Activated T-cell treated with anti-CD3 and anti-CD28 coated beads, Interleukin-2, amount 50 U/mL, for 24 hours (primary cell): ENCODE measurements around the gene SLC1A5.
"Not testable (repeated sequence)": the region's sequence is repeated elsewhere in the genome, so short reads cannot be mapped to it uniquely, and the experiment has no call there.

Experiments used
- DNase-seq: peaks from one replicate; pipeline ENCODE4 v3.0.0-alpha.2; 2020
- H3K27ac Mint-ChIP-seq: 2 replicates; pipeline ENCODE4 v1.8.0; 2020; ENCODE audit warnings: mild to moderate bottlenecking, mixed read lengths
- H3K27me3 Mint-ChIP-seq: 2 replicates; pipeline ENCODE4 v1.8.0; 2020; ENCODE audit warnings: mixed read lengths
- H3K36me3 Mint-ChIP-seq: 2 replicates; pipeline ENCODE4 v1.8.0; 2020; ENCODE audit warnings: low read depth, mixed read lengths
- H3K4me1 Mint-ChIP-seq: 2 replicates; pipeline ENCODE4 v1.8.0; 2020; ENCODE audit warnings: low read depth, mixed read lengths
- H3K4me3 Mint-ChIP-seq: 2 replicates; pipeline ENCODE4 v1.8.0; 2020; ENCODE audit warnings: mild to moderate bottlenecking, moderate library complexity, mixed read lengths
- H3K9me3 Mint-ChIP-seq: 2 replicates; pipeline ENCODE4 v1.8.0; 2020; ENCODE audit warnings: mixed read lengths

Gene SLC1A5

DNA sequence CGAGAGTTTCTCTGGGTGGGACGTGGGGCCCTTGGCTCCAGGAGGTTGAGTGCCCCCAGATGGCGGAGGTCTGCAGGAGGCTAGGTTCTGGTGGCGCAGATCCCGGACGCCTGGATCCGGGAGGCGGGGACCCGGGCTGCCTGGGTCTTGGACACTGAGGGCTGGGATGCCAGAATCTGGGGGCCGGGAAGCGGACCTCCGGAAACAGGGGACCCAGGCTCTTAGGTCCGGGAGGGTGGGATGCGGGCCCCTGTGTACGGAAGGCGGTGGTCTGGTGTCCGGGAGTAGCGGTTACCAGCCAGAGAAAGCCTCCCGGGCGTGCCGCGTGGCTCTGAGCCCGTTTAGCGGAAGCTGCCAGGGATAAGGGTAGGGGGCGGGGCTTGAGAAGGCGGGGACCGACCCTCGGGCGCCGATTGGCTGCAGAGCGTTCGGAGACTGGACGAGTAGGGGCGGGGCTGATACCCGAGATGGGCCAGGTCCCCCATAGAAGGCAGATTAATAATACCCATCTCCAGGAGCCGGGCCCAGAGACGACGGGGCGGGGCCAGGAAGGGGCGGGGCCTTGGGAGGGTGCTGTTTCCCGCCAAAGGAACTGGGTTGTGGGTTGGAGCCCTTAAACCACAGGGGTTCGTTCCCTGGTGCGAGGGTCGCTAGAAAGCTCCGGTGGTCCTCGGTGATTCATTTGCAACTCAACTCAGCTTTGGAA lies at the start of gene SLC1A5:
TSS of gene SLC1A5 (minus strand) at position 333 of the 706 bp plus-strand sequence. CDS start 629 bp downstream, outside the sequence.
- DNase-seq, result peak; percentile 99
- no peaks in the 10 kb centered on the region for H3K27me3 Mint-ChIP-seq
- H3K9me3 Mint-ChIP-seq, result no peaks in the 10 kb centered on the region
- peak within 1 kb of the TSS; percentile 99 for H3K27ac Mint-ChIP-seq
- peaks cover 44% of the 10 kb centered on the region for H3K4me1 Mint-ChIP-seq
- H3K4me3 Mint-ChIP-seq, result peak within 1 kb of the TSS; percentile 98
- peaks cover 48% of the 10 kb centered on the region for H3K36me3 Mint-ChIP-seq

DNA sequence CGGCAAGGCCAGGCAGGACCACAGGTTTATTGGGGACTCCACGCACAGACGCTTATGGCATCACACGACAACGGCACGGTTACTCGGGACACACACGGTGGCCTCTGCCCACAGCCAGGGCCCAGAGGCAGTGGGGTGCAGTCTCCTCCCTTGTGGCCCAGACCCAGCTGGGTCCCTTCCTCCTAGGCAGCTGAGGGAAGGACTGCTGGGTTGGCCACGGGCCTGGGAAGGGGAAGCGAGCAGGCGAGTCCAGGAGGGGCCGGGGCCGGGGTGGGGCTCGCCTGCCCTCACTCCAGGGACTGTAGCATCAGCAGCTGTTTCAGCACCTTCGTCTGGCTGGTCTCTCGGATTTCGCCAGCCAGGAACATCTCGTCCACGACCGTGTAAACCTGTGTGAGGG lies 49.8 kb upstream of the SLC1A5 start:
- H3K27me3 Mint-ChIP-seq, result no peaks in the 10 kb centered on the region
- H3K27ac Mint-ChIP-seq, result no peak overlapping the region
- H3K36me3 Mint-ChIP-seq, result peaks cover 59% of the 10 kb centered on the region
- H3K9me3 Mint-ChIP-seq, result no peaks in the 10 kb centered on the region
- peaks cover 3% of the 10 kb centered on the region for H3K4me1 Mint-ChIP-seq
- no peak for DNase-seq
- H3K4me3 Mint-ChIP-seq, result no peak overlapping the region

DNA sequence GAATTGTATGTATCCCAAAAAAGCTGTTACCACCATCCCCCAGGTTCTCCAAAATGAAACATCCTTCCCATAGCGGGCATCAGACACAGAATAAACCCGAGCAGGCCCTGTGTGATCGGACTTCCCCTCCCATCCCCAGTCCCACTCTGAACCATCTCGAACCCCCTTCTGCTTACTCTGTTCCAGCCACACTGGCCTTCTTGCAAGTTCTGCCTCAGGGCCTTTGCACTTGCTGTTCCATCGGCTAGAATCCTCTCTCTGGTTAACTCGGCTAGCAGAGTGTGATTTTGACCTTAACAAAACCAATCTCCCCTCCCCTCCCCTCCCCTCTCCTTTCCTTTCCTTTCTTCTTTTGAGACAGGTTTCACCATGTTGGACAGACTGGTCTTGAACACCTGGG lies 46.6 kb upstream of the SLC1A5 start:
- Mint-ChIP-seq H3K4me3 (no peak overlapping the region), H3K4me1 (no peaks in the 10 kb centered on the region), H3K36me3 (peaks cover 30% of the 10 kb centered on the region), H3K27ac (no peak overlapping the region), H3K9me3 (no peaks in the 10 kb centered on the region), H3K27me3 (no peaks in the 10 kb centered on the region)
- no peak for DNase-seq

DNA sequence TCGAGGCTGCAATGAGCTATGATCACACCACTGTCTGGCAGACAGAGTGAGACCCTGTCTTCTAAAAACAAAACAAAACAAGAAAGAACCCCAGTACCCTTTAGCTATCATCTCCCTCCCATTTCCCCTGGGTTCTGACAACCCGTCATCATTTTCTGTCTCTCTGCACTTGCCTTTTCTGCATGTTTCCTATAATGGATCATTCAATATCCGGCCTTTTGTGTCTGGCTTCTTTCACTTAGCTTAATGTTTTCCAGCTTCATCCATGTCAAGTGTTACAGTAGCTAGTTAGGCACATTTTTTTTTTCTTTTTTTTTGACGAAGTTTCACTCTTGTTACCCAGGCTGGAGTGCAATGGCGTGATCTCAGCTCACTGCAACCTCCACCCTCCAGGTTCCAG lies 45.7 kb upstream of the SLC1A5 start:
- no peak for DNase-seq
- no peaks in the 10 kb centered on the region for H3K27me3 Mint-ChIP-seq
- peaks cover 22% of the 10 kb centered on the region for H3K36me3 Mint-ChIP-seq
- peaks cover 1% of the 10 kb centered on the region for H3K4me1 Mint-ChIP-seq
- no peak overlapping the region for H3K27ac Mint-ChIP-seq
- no peak overlapping the region for H3K4me3 Mint-ChIP-seq
- no peaks in the 10 kb centered on the region for H3K9me3 Mint-ChIP-seq

DNA sequence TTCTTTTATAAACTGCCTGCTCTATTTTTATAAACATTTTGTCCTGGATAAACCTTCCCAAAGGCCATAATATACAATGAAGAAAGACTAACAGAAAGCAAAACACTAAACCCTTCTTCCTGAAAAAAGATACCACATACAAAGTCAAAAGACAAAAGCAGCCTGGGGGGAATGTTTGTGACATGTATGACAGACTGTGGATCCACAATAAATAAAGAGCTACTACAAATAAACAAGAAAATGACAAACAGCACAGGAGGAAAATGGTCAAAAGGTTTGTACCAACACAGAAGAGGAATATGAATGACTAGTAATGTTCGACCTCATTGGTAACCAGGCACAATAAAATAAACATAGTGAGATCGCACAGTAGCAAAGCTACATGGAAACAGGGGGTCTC lies 42.5 kb upstream of the SLC1A5 start:
- Mint-ChIP-seq H3K4me1 (peaks cover 8% of the 10 kb centered on the region), H3K36me3 (peaks cover 3% of the 10 kb centered on the region), H3K4me3 (no peak overlapping the region), H3K27me3 (no peaks in the 10 kb centered on the region), H3K9me3 (no peaks in the 10 kb centered on the region), H3K27ac (no peak overlapping the region)
- DNase-seq, result no peak

DNA sequence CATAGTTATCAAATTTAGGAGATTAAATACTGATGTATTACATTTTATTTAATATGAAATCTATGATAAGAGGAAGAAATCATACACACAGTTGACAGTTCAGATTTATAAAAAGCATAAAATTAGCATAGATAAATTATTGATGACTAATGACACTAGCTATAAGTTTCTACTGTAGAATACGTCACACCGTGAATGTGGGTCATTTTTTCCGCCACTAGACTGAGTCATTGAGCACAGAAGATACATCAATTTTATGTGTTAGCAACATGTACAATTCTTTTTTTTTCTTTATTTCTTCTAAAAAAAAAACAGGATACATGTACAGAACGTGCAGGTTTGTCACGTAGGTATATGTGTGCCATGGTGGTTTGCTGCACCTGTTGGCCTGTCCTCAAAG lies 40.1 kb upstream of the SLC1A5 start:
- no peaks in the 10 kb centered on the region for H3K36me3 Mint-ChIP-seq
- no peaks in the 10 kb centered on the region for H3K9me3 Mint-ChIP-seq
- H3K27ac Mint-ChIP-seq, result no peak overlapping the region
- no peak overlapping the region for H3K4me3 Mint-ChIP-seq
- peaks cover 12% of the 10 kb centered on the region for H3K4me1 Mint-ChIP-seq
- peak; percentile 49 for DNase-seq
- no peaks in the 10 kb centered on the region for H3K27me3 Mint-ChIP-seq

DNA sequence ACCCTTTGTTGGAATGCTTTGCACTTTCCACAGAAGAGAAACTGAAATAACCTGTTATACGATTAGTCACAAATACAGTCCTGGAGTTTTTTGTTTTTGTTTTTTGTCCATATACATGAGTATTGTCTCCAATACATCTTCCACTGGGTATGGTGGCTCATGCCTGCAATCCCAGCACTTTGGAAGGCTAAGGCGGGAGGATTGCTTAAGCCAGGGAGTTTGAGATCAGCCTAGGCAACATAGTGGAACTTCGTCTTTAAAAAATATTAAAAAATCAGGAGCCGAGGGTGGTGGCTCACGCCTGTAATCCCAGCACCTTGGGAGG lies 37.3 kb upstream of the SLC1A5 start:
- no peaks in the 10 kb centered on the region for H3K27me3 Mint-ChIP-seq
- peaks cover 29% of the 10 kb centered on the region for H3K4me1 Mint-ChIP-seq
- no peaks in the 10 kb centered on the region for H3K9me3 Mint-ChIP-seq
- no peak overlapping the region for H3K4me3 Mint-ChIP-seq
- no peaks in the 10 kb centered on the region for H3K36me3 Mint-ChIP-seq
- no peak for DNase-seq
- no peak overlapping the region for H3K27ac Mint-ChIP-seq

DNA sequence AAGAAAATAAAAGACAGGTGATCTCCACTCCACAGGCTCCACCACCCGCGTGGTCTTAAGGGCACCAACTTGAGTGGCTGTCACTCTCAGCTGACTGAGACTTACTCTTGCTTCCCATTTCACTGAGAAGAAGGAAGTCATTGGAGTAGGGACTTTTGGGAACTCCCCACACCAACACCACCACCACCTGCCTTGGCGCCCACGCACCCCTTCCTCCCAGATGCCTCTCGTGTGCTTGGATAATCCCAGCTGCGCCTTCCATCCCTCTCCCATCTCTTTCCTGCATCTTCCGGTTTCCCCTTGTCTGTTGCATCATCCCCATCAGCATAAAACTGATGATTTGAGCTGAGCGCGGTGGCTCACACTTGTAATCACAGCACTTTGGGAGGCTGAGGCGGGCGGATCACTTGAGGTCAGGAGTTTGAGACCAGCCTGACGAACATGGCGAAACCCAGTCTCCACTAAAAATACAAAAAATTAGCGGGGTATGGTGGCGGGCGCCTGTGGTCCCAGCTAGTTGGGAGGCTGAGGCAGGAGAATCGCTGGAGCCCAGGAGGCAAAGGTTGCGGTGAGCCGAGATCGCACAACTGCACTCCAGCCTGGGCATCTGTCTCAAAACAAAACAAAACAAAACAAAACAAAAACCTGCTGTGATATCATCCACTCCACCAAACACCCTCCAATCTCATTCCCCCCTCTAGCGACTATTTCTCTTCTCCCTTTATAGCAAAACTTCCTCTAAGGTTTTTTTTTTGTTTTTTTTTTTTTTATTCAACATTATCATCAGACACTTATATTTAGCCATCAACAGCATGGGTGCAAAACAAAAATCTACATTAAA lies 36.7 kb upstream of the SLC1A5 start:
- Mint-ChIP-seq H3K27ac (peak overlapping the region; percentile 75), H3K4me3 (no peak overlapping the region), H3K4me1 (peaks cover 34% of the 10 kb centered on the region), H3K9me3 (no peaks in the 10 kb centered on the region), H3K27me3 (no peaks in the 10 kb centered on the region), H3K36me3 (no peaks in the 10 kb centered on the region)
- DNase-seq, result no peak

DNA sequence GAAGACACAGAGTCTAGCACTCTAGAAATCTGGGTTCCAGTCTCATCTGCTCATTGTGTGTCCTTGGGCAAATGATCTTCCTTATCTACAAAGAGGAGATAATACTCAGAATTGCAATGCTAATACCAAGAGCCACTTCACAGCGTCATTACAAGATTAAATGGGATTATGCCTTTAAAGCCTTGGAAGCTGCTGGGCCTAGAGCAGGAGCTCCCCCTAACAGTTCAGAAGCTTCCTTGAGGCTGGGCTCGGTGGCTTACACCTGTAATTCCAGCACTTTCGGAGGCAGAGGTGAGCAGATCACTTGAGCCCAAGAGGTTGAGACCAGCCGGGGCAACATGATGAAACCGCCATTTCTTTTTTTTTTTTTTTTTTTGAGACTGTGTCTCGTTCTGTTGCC lies 34.7 kb upstream of the SLC1A5 start:
- H3K4me1 Mint-ChIP-seq, result peaks cover 34% of the 10 kb centered on the region
- no peak overlapping the region for H3K4me3 Mint-ChIP-seq
- no peaks in the 10 kb centered on the region for H3K36me3 Mint-ChIP-seq
- H3K27me3 Mint-ChIP-seq, result no peaks in the 10 kb centered on the region
- no peak for DNase-seq
- no peaks in the 10 kb centered on the region for H3K9me3 Mint-ChIP-seq
- no peak overlapping the region for H3K27ac Mint-ChIP-seq

DNA sequence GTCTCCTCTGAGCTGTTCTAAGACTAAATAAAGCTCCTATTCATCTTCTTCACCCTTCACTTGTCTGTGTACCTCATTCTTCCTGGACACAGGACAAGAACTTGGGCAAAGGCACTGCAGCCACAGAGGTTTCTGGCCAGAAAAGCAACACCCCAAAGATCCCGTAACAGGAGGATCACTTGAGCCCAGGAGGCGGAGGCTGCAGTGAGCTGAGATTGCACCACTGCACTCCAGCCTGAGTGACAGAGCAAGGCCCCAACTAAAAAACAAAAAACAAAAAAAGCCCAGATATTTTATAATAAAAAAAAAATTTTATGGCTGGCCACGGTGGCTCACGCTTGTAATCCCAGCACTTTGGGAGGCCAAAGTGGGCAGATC lies 34.0 kb upstream of the SLC1A5 start:
- Mint-ChIP-seq H3K4me1 (peaks cover 34% of the 10 kb centered on the region), H3K27ac (peak overlapping the region; percentile 59)
- H3K27me3 Mint-ChIP-seq, DNase-seq, H3K4me3 Mint-ChIP-seq, H3K9me3 Mint-ChIP-seq, H3K36me3 Mint-ChIP-seq: not testable (repeated sequence)

DNA sequence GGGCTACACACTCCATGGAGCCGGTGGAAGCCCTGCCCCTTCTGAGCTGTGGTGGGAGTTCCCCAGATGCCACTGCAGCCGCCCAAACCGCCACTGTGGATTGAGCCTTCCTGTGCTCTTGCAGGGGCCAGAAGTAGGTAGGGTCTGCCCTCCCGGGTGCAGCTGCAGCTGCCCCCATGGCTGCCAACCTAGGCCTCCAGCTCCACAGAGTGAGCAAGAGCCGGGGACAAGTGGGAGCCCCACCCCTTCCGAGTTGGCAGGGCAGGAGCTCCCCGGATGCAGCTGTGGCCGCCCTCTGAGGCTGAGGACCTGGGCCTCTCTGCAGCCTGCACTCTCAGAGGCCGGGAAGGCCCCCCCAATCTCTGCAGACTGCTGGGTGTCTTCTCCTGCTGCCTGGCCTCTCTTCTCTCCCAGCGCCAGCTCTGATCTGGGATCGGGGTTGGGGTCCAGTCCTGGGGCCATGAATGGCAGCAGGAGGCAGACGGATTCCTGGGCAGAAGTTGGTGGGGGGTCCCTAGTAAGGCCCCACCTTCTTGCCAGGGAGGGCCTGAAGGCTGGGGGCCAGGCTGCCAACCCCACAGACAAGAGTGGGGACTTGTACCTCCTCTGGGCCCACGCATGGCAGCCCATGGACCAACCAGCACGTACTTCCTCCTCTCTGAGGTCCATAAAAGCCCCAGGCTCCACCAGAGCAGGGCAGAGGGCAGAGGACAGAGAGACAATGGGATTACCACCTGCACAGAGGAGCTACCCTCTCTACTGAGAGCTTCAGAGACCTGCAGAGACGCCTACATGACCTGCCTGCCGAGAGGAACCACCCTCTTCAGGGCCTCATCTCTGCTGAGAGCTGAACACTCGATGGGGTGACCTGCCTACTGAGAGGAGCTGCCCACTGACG lies 33.4 kb upstream of the SLC1A5 start:
- H3K4me3 Mint-ChIP-seq, result no peak overlapping the region

DNA sequence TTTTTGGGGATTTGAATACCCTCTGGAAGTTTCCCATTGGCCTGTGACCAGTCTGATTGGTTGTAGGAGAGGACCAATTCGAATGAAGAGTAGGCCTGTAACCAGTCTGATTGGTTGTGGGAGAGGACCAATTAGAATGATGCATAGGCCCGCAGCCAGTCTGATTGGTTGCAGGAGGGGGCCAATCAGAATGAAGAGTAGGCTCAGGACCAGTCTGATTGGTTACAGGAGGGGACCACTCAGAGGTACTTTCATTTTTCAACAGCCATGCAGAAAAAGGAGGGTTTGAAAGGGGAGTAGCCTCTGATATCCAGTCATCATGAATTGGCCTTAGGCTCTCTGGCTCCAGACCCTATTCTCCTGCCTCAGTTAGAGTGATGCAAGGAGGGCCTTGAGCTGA lies 30.4 kb upstream of the SLC1A5 start:
- DNase-seq, result no peak
- no peak overlapping the region for H3K4me3 Mint-ChIP-seq
- no peaks in the 10 kb centered on the region for H3K27me3 Mint-ChIP-seq
- no peak overlapping the region for H3K27ac Mint-ChIP-seq
- no peaks in the 10 kb centered on the region for H3K9me3 Mint-ChIP-seq
- H3K36me3 Mint-ChIP-seq, result no peaks in the 10 kb centered on the region
- peaks cover 30% of the 10 kb centered on the region for H3K4me1 Mint-ChIP-seq

More for the DNA sequence above, 33.4 kb upstream of the SLC1A5 start:
- Mint-ChIP-seq H3K27me3 (no peaks in the 10 kb centered on the region), H3K4me1 (peaks cover 34% of the 10 kb centered on the region), H3K9me3 (no peaks in the 10 kb centered on the region), H3K27ac (peak overlapping the region; percentile 59), H3K36me3 (no peaks in the 10 kb centered on the region)
- peak; percentile 67 for DNase-seq

DNA sequence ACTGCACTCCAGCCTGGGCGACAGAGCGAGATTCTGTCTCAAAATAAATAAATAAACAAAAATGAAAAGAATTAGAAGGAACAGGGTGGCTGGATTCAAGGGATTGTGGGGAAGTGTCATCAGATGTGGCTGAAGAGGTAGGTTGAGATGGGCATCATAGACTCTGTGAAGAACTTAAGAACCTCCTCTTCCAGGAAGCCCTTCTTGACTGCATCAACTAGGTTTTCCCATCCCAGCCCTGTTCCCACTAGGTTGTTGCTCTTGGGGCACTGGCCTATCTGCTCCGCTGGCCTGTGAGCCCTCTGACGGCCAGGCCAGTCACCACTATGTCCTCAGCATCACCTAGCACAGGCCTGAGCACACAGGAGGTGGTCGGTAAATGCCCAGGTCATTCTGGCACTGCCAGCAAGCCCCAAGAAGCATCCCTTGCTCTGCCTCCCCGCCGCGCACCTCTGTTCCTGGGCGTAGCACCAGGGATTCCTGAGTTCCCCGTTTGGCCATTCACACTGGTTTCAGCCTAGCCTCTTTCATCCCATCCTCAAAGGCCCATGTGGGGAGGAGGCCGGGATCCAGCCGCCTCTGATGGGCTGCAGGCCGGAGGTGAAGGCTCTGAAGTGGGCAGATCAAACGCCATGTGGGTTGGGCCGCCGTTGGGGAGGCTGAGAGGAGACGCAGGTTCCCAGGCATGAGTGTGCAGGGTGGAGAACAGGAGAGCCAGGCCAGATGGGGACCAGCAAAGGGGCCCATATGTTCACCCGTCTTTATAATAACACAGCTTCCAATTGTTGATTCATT lies 27.6 kb upstream of the SLC1A5 start:
- H3K36me3 Mint-ChIP-seq, result no peaks in the 10 kb centered on the region
- H3K27me3 Mint-ChIP-seq, result no peaks in the 10 kb centered on the region
- H3K4me3 Mint-ChIP-seq, result no peak overlapping the region
- H3K4me1 Mint-ChIP-seq, result peaks cover 17% of the 10 kb centered on the region
- no peaks in the 10 kb centered on the region for H3K9me3 Mint-ChIP-seq
- H3K27ac Mint-ChIP-seq, result no peak overlapping the region
- DNase-seq, result no peak

DNA sequence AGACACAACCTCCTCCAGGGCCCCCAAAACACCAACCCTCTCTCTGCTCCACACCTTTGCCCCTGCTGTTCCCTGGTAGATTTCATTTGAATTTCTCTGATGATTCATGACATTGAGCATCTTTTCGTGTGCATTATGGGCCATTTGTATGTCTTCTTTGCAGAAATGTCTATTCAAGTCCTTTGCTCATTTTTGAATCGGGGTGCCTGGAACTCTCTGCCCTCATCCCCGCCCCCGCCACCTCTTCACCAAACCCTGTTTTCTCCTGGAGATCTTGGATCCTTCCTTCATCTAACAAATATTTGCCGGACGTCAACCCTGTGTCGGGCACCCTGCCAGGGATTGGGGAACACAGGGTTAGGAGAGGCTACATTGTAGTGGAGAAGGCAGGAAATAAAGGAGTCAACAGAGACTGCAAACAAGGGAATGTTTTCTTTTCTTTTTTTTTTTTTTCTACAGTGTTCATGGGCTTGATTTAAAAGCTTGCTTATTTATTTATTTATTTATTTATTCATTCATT lies 25.5 kb upstream of the SLC1A5 start:
- no peaks in the 10 kb centered on the region for H3K36me3 Mint-ChIP-seq
- H3K27me3 Mint-ChIP-seq, result no peaks in the 10 kb centered on the region
- no peaks in the 10 kb centered on the region for H3K4me1 Mint-ChIP-seq
- no peak overlapping the region for H3K4me3 Mint-ChIP-seq
- H3K9me3 Mint-ChIP-seq, result no peaks in the 10 kb centered on the region
- no peak overlapping the region for H3K27ac Mint-ChIP-seq
- no peak for DNase-seq
